Endothelial cell (in vitro differentiated cells): Measurements from ENCODE around the gene WNT4. TPM values are rescaled to one million over a fixed set of nuclear protein-coding genes. Genes with fewer than 3 reads are reported as not detected.
A peak's percentile ranks its signal among the peaks of the same experiment; 100 is the strongest.

ENCODE experiments used
- DNase-seq: peaks from one replicate; pipeline ENCODE4 v3.0.0; 2021; ENCODE audit warnings: low spot score
- H3K27ac Mint-ChIP-seq: one replicate; pipeline ENCODE4 v1.8.0; 2021; ENCODE audit warnings: mixed read lengths, inconsistent platforms; ENCODE audit not compliant: unreplicated experiment
- H3K27me3 Mint-ChIP-seq: one replicate; pipeline ENCODE4 v1.8.0; 2021; ENCODE audit warnings: mild to moderate bottlenecking, moderate library complexity, mixed read lengths, inconsistent platforms; ENCODE audit not compliant: unreplicated experiment
- H3K36me3 Mint-ChIP-seq: one replicate; pipeline ENCODE4 v1.8.0; 2021; ENCODE audit warnings: mild to moderate bottlenecking, low read depth, mixed read lengths, inconsistent platforms; ENCODE audit not compliant: unreplicated experiment
- H3K4me1 Mint-ChIP-seq: one replicate; pipeline ENCODE4 v1.8.0; 2021; ENCODE audit warnings: mild to moderate bottlenecking, mixed read lengths, inconsistent platforms; ENCODE audit not compliant: unreplicated experiment
- H3K4me3 Mint-ChIP-seq: one replicate; pipeline ENCODE4 v1.8.0; 2021; ENCODE audit warnings: mild to moderate bottlenecking, mixed read lengths, inconsistent platforms; ENCODE audit not compliant: unreplicated experiment
- H3K9me3 Mint-ChIP-seq: one replicate; pipeline ENCODE4 v1.8.0; 2021; ENCODE audit warnings: mixed read lengths, inconsistent platforms; ENCODE audit not compliant: unreplicated experiment
- CTCF ChIP-seq: fragments of 200-600 bp; sonication (generic); IDR thresholded peaks from one replicate; pipeline ENCODE4 v1.5.0; 2021; ENCODE audit warnings: antibody characterized with exemption; ENCODE audit not compliant: unreplicated experiment
- total RNA-seq: library from RNA; stranded (reverse); fragmentation: NEBNext Ultra II Directional; extraction: Animal tissue kit (Norgen Biotek cat#: 25700); gene quantifications from one replicate; pipeline ENCODE4 v1.2.1, GENCODE V29; 2021; ENCODE audit not compliant: unreplicated experiment

The WNT4 gene
- total RNA-seq, 1 donor from 2014 or later: 0.77 TPM

GRCh38 chr1:22102746-22103145, 40.2 kb downstream of the WNT4 start:
- H3K9me3 Mint-ChIP-seq: no peaks in the 10 kb centered on the region
- TF ChIP-seq CTCF: no peak
- peaks cover 4% of the 10 kb centered on the region for H3K27me3 Mint-ChIP-seq
- H3K4me1 Mint-ChIP-seq: peaks cover 31% of the 10 kb centered on the region
- peak overlapping the region; percentile 7 for H3K4me3 Mint-ChIP-seq
- H3K27ac Mint-ChIP-seq: peak overlapping the region; percentile 68
- H3K36me3 Mint-ChIP-seq: peaks cover 10% of the 10 kb centered on the region
- DNase-seq: no peak

GRCh38 chr1:22101995-22102394, 40.9 kb downstream of the WNT4 start:
- H3K36me3 Mint-ChIP-seq: peaks cover 14% of the 10 kb centered on the region
- no peaks in the 10 kb centered on the region for H3K9me3 Mint-ChIP-seq
- no peak overlapping the region for H3K4me3 Mint-ChIP-seq
- DNase-seq: no peak
- H3K27me3 Mint-ChIP-seq: peaks cover 4% of the 10 kb centered on the region
- H3K27ac Mint-ChIP-seq: no peak overlapping the region
- no peak for TF ChIP-seq CTCF
- peaks cover 33% of the 10 kb centered on the region for H3K4me1 Mint-ChIP-seq

- no peak for TF ChIP-seq CTCF
- H3K27ac Mint-ChIP-seq: no peak overlapping the region
- H3K9me3 Mint-ChIP-seq: no peaks in the 10 kb centered on the region
- DNase-seq: no peak
- no peak overlapping the region for H3K4me3 Mint-ChIP-seq
- peaks cover 5% of the 10 kb centered on the region for H3K27me3 Mint-ChIP-seq
- H3K36me3 Mint-ChIP-seq: peaks cover 16% of the 10 kb centered on the region
- H3K4me1 Mint-ChIP-seq: peaks cover 33% of the 10 kb centered on the region
Observed at GRCh38 chr1:22101199-22101598, 41.7 kb downstream of the WNT4 start.

DNA sequence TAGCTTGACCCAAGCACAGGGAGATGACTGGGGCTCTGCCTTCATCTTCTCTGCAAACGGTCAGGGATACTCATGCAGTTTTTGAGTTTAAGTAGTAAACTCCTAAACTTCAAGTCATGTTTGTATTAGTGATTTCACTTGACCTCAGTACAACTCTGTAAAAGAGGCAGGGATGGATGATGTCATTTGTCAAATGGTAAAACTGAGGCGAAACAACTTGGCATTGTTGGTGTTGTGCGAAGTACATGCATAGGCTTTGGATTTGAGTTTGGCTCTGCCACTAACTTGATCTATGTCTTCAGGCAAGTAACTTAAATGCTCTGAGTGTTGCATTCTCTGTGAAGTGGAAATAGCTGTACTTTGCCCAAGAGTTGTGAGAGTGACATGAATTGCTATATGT, 42.7 kb downstream of the WNT4 start:
- no peaks in the 10 kb centered on the region for H3K9me3 Mint-ChIP-seq
- DNase-seq: no peak
- no peak for TF ChIP-seq CTCF
- H3K36me3 Mint-ChIP-seq: peaks cover 17% of the 10 kb centered on the region
- H3K4me3 Mint-ChIP-seq: peak overlapping the region; percentile 21
- H3K4me1 Mint-ChIP-seq: peaks cover 33% of the 10 kb centered on the region
- H3K27me3 Mint-ChIP-seq: peaks cover 7% of the 10 kb centered on the region
- H3K27ac Mint-ChIP-seq: no peak overlapping the region

- no peaks in the 10 kb centered on the region for H3K9me3 Mint-ChIP-seq
- H3K4me3 Mint-ChIP-seq: no peak overlapping the region
- H3K27ac Mint-ChIP-seq: no peak overlapping the region
- DNase-seq: no peak
- no peak for TF ChIP-seq CTCF
- H3K4me1 Mint-ChIP-seq: peaks cover 36% of the 10 kb centered on the region
- peaks cover 17% of the 10 kb centered on the region for H3K36me3 Mint-ChIP-seq
- H3K27me3 Mint-ChIP-seq: peaks cover 6% of the 10 kb centered on the region
Observed at GRCh38 chr1:22098752-22099151, 44.1 kb downstream of the WNT4 start.
